Brain microvascular endothelial cell (primary cell): ENCODE results near the gene MYORG.
"Not testable (repeated sequence)": the region's sequence is repeated elsewhere in the genome, so short reads cannot be mapped to it uniquely, and the experiment has no call there.

Experiments used
- DNase-seq: peaks from one replicate; pipeline ENCODE4 v3.0.0-alpha.2; 2020
- H3K27ac ChIP-seq: fragments of 250-450 bp; sonication (Bioruptor Pico); 2 replicates; pipeline ENCODE4 v1.5.1; 2020; ENCODE audit warnings: mild to moderate bottlenecking, moderate library complexity
- H3K27me3 ChIP-seq: fragments of 250-450 bp; sonication (Bioruptor Pico); replicated peaks from 2 replicates; pipeline ENCODE4 v1.5.1; 2020; ENCODE audit warnings: mild to moderate bottlenecking
- H3K36me3 ChIP-seq: fragments of 250-450 bp; sonication (Bioruptor Pico); replicated peaks from 2 replicates; pipeline ENCODE4 v1.5.1; 2020; ENCODE audit warnings: mild to moderate bottlenecking
- H3K4me3 ChIP-seq: 2 replicates; pipeline ENCODE4 v1.5.1; 2011; ENCODE audit warnings: low read depth, mild to moderate bottlenecking, control low read depth, low read length, moderate library complexity
- in situ Hi-C: cut with HindIII; loops from 2 replicates; pipeline ENCODE4 v1.10.0; 2017; ENCODE audit warnings: low sequenced_read_pairs, low pct_ligation_motif_present
- TF ChIP-seq, protein P1 (sequence below): IDR thresholded peaks from 2 replicates; pipeline ENCODE4 v1.5.1; 2011; ENCODE audit warnings: low read depth, mild to moderate bottlenecking, moderate library complexity, low read length, control low read depth, inconsistent platforms; ENCODE audit errors: missing control alignments

Gene MYORG

DNA sequence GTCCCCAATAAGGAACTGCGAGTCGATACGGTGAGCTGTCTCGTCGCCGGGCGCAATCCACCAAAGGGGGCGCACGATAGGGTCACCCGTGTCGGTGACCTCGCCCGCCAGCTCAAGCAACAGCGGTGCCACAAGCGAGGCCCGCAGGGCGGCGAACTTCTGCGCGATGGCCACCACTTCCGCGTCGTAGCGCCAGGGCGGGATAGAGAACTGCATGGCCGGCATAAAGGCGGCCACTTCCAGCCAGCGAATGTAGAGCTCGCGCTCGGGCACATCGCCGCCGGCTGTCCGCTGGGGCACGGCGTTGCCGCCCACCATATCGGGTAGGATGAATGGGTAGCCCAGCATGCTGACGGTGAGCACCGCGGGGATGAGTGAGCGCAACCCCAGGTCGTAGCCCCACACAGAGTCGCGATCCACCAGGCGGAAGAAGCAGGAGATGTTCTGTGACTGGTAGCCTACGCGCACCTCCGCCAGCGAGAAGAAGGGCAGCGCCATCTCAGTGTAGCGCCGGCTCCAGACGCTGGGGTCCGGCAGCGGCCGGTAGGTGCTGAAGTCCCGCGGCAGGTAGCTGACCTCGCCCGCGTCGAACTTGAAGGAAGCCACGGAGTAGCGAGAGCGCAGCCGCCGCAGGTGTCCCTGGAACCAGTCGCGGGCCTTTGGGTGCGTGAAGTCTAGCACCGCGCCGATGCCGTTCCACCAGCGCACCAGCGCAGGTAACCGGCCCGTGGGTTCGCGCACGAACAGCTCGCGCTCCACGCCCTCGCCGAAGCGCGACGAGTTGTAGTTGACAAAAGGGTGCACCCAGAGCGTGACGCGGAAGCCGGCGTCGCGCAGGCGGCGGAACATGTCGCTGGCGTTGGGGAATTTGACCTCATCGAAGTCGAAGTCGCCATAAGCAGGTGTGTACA, 5.5 kb downstream of the MYORG start:
- TF ChIP-seq, protein P1, sequence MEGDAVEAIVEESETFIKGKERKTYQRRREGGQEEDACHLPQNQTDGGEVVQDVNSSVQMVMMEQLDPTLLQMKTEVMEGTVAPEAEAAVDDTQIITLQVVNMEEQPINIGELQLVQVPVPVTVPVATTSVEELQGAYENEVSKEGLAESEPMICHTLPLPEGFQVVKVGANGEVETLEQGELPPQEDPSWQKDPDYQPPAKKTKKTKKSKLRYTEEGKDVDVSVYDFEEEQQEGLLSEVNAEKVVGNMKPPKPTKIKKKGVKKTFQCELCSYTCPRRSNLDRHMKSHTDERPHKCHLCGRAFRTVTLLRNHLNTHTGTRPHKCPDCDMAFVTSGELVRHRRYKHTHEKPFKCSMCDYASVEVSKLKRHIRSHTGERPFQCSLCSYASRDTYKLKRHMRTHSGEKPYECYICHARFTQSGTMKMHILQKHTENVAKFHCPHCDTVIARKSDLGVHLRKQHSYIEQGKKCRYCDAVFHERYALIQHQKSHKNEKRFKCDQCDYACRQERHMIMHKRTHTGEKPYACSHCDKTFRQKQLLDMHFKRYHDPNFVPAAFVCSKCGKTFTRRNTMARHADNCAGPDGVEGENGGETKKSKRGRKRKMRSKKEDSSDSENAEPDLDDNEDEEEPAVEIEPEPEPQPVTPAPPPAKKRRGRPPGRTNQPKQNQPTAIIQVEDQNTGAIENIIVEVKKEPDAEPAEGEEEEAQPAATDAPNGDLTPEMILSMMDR = peak; percentile 26
- H3K4me3 ChIP-seq = peak overlapping the region; percentile 37
- peaks cover 19% of the 10 kb centered on the region for H3K27me3 ChIP-seq
- in situ Hi-C loops = no loop called here
- no peak for DNase-seq
- H3K27ac ChIP-seq = no peak overlapping the region
- no peaks in the 10 kb centered on the region for H3K36me3 ChIP-seq

DNA sequence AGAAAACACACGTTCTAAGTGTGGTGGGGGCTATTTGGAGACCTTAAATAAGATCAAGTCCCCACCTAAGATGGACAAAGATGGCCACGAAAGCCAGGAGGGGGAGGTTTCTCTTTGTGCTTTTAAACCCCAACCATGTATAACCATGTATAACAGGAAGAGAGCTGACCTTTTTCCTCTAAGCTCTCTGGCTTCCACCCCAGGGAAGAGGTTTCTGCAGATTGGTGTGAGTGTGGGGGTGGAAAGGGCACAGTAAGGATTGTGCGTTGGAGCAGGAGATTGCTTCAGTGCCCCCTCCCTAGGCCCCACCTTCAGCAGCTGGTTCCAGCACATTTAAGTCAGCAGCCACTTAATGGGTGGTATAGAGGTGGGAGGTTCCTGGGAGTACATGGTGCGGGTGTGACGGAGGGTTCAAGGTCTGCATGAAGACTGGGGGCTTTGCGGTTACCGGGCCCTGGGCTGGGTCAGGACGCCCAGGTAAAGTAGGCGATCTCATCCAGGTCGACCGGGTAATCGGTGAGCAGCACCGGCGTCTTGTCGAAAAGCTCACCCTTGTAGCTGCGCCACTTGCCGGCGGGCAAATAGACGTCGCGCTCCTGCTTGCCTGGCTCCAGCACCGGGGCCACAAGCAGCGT, 6.2 kb downstream of the MYORG start:
- H3K36me3 ChIP-seq = no peaks in the 10 kb centered on the region
- TF ChIP-seq, protein P1 = no peak
- H3K4me3 ChIP-seq = no peak overlapping the region
- in situ Hi-C loops = no loop called here
- DNase-seq = no peak
- H3K27me3 ChIP-seq = peaks cover 19% of the 10 kb centered on the region
- no peak overlapping the region for H3K27ac ChIP-seq

DNA sequence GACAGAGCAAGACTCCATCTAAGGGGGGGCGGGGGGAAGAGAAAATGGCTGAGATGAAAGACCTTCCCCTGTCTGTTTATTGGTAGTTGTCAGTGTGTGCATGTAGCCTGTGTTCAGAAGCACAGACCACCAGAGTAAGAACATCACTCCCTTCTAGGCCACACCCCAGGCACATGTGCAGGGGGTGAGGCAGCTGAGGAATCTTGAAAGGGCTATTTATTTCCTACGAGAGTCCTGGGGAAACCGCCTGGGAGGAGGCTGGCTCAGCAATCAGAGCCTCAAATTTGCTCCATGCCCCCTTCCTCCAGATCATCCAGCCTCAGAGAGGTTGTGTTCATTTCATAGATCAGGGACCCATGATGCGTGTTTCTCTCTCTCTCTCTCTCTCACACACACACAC, 7.1 kb downstream of the MYORG start:
- Histone ChIP-seq H3K4me3 (no peak overlapping the region), H3K27ac (no peak overlapping the region), H3K36me3 (no peaks in the 10 kb centered on the region), H3K27me3 (peaks cover 19% of the 10 kb centered on the region)
- in situ Hi-C loops = no loop called here
- TF ChIP-seq, protein P1 = no peak
- DNase-seq = no peak

DNA sequence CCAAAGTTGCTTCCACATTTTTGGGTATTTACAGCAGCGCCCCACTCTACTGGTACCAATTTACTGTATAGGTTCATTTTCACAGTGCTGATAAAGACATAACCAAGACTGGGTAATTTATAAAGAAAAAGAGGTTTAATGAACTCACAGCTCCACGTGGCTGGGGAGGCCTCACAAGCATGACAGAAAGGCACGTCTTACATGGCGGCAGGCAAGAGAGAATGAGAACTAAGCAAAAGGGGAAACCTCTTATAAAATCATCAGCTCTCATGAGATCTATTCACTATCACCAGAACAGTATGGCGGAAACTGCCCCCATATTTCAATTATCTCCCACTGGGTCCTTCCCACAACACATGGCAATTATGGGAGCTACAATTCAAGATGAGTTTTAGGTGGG, 7.9 kb downstream of the MYORG start:
- in situ Hi-C loops, H3K36me3 ChIP-seq, H3K4me3 ChIP-seq, H3K27ac ChIP-seq, DNase-seq: not testable (repeated sequence)
- H3K27me3 ChIP-seq = peaks cover 19% of the 10 kb centered on the region

DNA sequence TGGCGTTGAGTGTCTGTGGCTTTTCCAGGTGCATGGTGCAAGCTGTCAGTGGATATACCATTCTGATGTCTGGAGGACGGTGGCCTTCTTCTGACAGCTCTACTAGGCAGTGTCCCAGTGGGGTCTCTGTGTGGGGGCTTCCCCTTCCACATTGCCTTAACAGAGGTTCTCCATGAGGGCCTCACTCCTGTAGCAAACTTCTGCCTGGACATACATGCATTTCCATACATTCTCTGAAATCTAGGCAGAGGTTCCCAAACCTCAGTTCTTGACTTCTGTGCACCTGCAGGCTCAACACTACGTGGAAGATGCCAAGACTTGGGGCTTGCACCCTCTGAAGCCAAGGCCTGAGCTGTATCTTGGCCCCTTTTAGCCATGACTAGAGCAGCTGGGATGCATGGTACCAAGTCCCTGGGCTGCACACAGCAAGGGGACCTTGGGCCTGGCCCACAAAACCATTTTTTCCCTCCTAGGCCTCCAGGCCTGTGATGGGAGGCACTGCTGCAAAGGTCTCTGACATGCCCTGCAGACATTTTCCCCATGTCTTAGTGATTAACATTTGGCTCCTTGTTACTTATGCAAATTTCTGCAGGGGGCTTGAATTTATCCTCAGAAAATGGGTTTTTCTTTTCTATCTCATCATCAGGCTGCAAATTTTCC, 8.8 kb downstream of the MYORG start:
- H3K36me3 ChIP-seq, H3K4me3 ChIP-seq, in situ Hi-C loops, H3K27ac ChIP-seq, DNase-seq: not testable (repeated sequence)
- H3K27me3 ChIP-seq = peaks cover 16% of the 10 kb centered on the region

DNA sequence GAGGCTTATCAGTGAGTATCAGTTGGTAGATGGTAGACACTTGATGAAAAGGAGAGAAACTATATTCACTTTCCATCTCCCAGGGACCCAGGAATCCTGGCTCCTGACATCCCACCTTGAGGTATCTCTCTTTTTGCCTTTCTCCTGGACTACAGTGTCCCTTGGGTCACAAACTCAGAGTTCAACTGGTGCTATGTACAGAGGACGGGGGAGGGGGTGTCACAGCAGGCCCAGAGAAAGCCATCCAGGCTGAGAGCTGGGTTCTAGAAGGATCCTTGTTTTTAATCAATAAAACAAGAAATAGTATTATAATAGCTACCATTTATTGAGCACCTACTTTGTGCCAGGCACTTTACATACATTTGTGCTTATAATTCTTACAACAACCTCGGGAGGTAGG, 10.3 kb downstream of the MYORG start:
- H3K4me3 ChIP-seq = no peak overlapping the region
- TF ChIP-seq, protein P1 = no peak
- H3K36me3 ChIP-seq = no peaks in the 10 kb centered on the region
- in situ Hi-C loops = no loop called here
- peaks cover under 1% of the 10 kb centered on the region for H3K27me3 ChIP-seq
- H3K27ac ChIP-seq = no peak overlapping the region
- no peak for DNase-seq
